GM19025 (cell line): ENCODE measurements around the gene ENO2.
"Not testable (repeated sequence)": the region's sequence is repeated elsewhere in the genome, so short reads cannot be mapped to it uniquely, and the experiment has no call there.

Experiments used
- ATAC-seq: cut with Tn5 transposase; IDR thresholded peaks from one replicate; pipeline ENCODE4 v1.9.1; 2021; ENCODE audit warnings: mild to moderate bottlenecking, low read depth, moderate library complexity; ENCODE audit not compliant: unreplicated experiment

The ENO2 gene

GRCh38 chr12:6886206-6886999 is 28.0 kb upstream of the ENO2 start:
- not testable (repeated sequence) for ATAC-seq

GRCh38 chr12:6887460-6887859 is 26.9 kb upstream of the ENO2 start:
- no peak for ATAC-seq

- no peak for ATAC-seq
Measured at GRCh38 chr12:6888360-6888759, 26.0 kb upstream of the ENO2 start.

GRCh38 chr12:6888794-6889193 is 25.6 kb upstream of the ENO2 start:
- ATAC-seq = not testable (repeated sequence)

GRCh38 chr12:6889775-6890573 is 24.4 kb upstream of the ENO2 start:
- not testable (repeated sequence) for ATAC-seq

- ATAC-seq = peak; percentile 91
Measured at GRCh38 chr12:6890789-6891645, 23.4 kb upstream of the ENO2 start.

- no peak for ATAC-seq
Measured at GRCh38 chr12:6891646-6892001, 22.8 kb upstream of the ENO2 start.

- not testable (repeated sequence) for ATAC-seq
Measured at GRCh38 chr12:6892683-6893082, 21.7 kb upstream of the ENO2 start.

- no peak for ATAC-seq
Measured at GRCh38 chr12:6894321-6894720, 20.1 kb upstream of the ENO2 start.

- ATAC-seq = no peak
Measured at GRCh38 chr12:6896846-6897435, 17.4 kb upstream of the ENO2 start.

- no peak for ATAC-seq
Measured at GRCh38 chr12:6899427-6899826, 15.0 kb upstream of the ENO2 start.

GRCh38 chr12:6899837-6900519 is 14.4 kb upstream of the ENO2 start:
- no peak for ATAC-seq

- ATAC-seq = no peak
Measured at GRCh38 chr12:6902448-6902847, 11.9 kb upstream of the ENO2 start.

- no peak for ATAC-seq
Measured at GRCh38 chr12:6903722-6904121, 10.7 kb upstream of the ENO2 start.

GRCh38 chr12:6904280-6905276 is 9.8 kb upstream of the ENO2 start, which contains the start of gene LRRC23:
LRRC23 (plus strand) TSS chr12:6904822; CDS start chr12:6905634, 812 bp downstream.
- ATAC-seq = peak; percentile 95

GRCh38 chr12:6905414-6906040 is 8.9 kb upstream of the ENO2 start:
- no peak for ATAC-seq

- ATAC-seq = not testable (repeated sequence)
Measured at GRCh38 chr12:6908141-6908540, 6.2 kb upstream of the ENO2 start.
